Hindlimb muscle (tissue), 1 donor: Measurements from ENCODE around the gene COP1. TPM values are rescaled to one million over a fixed set of nuclear protein-coding genes. Genes with fewer than 3 reads are reported as not detected.
"Not testable (repeated sequence)": the region's sequence is repeated elsewhere in the genome, so short reads cannot be mapped to it uniquely, and the experiment has no call there.

Experiments used
- DNase-seq: peaks from one replicate; pipeline ENCODE4 v3.0.0-alpha.2; 2013
- polyA plus RNA-seq: library from polyadenylated mRNA; unstranded; fragments of 120-200 nt; gene quantifications from one replicate; pipeline ENCODE4 v1.2.1, GENCODE V29; 2013; ENCODE audit not compliant: insufficient read length

The COP1 gene
- polyA plus RNA-seq, 1 donor: 32.8 TPM

DNA sequence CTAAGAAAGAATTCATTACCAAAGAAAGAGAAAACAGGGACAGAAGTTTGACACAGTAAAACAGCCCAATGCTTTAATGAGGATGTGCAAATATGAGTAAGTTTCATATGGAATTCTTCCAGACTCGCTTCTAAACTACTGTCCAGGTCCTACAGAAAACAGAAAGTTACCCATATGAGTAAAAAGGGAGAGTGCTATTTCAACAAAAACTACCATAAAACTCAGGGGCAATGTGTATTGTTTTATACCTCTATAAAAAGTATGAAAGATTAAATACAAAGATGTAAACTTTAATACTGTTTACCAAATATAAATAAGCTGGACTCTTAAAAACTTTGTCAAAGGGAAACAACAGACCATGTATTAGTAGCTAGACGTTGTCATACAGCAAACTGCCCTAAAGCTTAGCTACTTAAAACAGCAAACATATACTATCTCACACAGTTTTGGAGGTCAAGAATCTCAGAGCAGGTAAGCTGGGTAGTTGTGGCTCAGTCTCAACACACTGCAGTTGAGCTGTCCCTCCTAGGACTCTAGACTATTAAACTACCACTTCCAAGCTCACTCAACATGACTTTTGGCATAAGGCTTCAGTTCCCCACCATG, 174.9 kb downstream of the COP1 start:
- DNase-seq: no peak

DNA sequence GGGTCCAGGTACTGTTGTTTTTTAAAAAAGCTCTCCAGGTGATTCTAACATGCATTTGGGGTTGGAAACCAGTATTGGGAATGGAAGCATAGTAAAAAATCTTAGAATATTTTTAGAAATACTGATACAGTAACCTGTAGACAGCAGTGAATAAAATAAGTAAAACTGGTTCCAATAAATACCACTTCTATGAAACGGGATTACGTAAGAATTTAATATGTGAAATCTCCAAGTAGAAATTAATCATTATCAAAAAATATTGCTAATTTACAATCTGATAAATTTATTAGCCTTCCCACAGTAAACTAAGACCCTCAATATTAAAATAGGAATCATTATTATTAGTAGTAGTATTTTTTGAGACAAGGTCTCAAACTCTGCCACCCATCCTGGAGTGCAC, 177.5 kb downstream of the COP1 start:
- no peak for DNase-seq

DNA sequence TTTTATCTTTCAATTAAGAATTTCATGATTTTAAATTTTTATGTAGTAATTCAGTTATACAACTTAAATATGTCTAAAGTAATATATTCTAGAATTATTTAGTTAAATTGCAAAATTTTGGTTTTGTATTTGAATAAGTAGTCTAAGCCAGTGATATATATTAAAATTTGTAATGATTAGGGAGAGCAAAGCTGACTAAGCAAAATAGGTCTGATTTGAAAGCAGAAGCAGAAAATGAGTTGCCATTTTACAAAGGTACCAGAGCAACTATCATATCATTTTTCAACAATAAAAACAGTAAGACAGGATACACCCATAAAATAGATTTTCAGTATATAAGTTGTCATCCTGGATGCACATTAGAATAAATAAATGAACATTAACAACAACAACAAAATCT, 177.9 kb downstream of the COP1 start:
- DNase-seq: no peak

DNA sequence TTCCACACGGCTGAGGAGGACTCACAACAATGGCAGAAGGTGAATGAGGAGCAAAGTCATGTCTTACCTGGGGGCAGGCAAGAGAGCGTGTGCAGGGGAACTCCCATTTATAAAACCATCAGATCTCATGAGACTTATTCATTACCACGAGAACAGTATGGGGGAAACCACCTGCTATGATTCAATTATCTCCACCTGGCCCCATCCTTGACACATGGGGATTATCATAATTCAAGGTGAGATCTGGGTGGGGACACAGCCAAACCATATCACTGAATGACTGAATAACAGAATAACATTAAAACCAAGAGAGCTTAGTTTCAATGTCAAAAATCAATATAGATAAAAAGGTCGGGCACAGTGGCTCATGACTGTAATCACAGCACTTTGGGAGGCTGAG, 179.2 kb downstream of the COP1 start:
- not testable (repeated sequence) for DNase-seq

DNA sequence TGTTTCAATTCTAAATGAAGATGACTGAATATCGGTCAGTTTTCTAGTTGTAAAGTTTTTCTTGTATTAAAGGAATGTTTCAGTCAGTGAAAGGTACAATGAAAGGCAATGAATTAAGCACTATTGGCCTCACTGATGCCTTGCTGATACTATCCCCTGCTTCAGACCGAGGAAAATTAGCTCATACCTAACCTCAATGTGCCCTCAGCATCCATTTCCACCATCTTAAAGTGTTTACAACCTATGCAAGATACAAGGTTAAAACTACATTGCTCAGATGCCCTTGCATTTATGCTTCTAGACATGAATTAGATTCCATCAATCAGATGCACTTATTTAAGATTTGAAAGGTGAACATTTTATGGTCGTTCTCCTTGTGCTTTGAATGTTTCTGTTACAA, 184.5 kb downstream of the COP1 start:
- no peak for DNase-seq

DNA sequence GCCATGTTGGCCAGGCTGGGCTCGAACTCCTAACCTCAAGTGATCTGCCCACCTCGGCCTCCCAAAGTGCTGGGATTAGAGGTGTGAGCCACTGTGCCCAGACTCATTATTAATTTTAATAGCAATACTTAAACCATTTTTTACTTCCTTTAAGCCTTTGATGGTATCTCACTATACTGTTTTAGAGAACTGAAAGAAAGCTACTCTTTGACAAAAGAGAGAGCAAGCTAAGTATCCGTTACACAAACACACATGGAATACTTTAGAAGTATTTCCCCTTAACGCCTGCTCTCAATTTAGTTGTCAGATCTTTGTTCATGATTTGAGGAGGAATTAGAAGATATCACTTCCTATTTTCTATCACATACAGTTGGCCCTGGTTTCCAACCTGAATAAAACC, 189.4 kb downstream of the COP1 start:
- DNase-seq: no peak

DNA sequence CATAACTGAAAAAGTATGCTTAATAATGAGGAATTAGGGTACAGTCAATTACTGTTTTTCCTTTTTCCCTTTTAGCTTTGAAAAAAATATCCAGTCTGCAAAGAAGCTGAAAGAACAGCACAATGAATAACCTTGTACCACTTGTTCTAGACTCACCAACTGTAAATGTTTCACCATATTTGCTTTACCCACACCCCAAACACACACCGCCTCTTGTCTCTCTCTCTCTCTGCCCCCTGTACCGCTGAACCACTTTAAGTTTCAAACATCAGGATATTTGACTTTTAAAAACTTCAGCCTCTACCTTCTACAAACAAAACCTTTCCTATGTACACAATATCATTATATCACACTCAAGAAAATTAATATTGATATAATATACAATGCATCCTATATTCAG, 197.1 kb downstream of the COP1 start:
- DNase-seq: no peak

DNA sequence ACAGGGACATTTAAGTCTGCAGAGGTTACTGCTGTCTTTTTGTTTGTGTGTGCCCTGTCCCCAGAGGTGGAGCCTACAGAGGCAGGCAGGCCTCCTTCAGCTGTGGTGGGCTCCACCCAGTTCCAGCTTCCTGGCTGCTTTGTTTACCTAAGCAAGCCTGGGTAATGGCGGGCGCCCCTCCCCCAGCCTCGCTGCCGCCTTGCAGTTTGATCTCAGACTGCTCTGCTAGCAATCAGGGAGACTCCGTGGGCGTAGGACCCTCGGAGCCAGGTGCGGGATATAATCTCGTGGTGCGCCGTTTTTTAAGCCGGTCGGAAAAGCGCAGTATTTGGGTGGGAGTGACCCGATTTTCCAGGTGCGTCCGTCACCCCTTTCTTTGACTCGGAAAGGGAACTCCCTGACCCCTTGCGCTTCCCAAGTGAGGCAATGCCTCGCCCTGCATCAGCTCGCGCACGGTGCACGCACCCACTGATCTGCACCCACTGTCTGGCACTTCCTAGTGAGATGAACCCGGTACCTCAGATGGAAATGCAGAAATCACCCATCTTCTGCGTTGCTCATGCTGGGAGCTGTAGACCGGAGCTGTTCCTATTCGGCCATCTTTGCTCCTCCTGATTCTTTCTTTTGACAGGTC, 199.2 kb downstream of the COP1 start:
- DNase-seq: not testable (repeated sequence)

DNA sequence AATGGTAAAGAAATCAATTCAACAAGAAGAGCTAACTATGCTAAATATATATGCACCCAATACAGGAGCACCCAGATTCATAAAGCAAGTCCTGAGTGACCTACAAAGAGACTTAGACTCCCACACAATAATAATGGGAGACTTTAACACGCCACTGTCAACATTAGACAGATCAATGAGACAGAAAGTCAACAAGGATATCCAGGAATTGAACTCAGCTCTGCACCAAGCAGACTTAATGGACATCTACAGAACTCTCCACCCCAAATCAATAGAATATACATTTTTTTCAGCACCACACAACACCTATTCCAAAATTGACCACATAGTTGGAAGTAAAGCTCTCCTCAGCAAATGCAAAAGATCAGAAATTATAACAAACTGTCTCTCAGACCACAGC, 212.4 kb downstream of the COP1 start:
- not testable (repeated sequence) for DNase-seq

DNA sequence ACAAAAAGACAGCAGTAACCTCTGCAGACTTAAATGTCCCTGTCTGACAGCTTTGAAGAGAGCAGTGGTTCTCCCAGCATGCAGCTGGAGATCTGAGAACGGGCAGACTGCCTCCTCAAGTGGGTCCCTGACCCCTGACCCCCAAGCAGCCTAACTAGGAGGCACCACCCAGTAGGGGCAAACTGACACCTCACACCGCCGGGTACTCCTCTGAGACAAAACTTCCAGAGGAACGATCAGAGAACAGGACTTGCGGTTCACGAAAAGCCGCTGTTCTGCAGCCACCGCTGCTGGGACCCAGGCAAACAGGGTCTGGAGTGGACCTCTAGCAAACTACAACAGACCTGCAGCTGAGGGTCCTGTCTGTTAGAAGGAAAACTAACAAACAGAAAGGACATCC, 214.3 kb downstream of the COP1 start:
- DNase-seq: not testable (repeated sequence)

DNA sequence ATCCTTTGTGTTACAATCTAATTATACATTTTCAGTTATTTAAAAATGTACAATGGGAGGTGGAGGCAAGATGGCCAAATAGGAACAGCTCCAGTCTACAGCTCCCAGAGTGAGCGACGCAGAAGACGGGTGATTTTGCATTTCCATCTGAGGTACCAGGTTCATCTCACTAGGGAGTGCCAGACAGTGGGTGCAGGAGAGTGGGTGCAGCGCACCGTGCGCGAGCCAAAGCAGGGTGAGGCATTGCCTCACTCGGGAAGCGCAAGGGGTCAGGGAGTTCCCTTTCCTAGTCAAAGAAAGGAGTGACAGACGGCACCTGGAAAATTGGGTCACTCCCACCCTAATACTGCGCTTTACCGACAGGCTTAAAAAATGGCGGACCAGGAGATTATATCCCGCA, 214.9 kb downstream of the COP1 start:
- not testable (repeated sequence) for DNase-seq

DNA sequence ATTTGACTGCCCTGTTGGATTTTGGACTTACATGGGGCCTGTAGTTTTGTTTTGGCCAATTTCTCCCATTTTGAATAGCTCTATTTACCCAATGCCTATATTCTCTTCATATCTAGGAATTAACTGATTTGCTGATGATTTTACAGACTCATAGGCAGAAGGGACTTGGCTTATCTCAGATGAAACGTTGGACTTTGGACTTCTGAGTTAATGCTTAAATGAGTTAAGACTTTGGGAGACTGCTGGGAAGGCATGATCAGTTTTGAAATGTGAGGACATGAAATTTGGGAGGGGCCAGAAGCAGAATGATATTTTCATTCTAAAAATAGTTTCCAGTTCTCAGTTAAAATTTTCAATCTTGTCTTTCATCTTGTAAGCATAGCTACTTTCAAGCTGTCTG, 222.3 kb downstream of the COP1 start:
- no peak for DNase-seq

DNA sequence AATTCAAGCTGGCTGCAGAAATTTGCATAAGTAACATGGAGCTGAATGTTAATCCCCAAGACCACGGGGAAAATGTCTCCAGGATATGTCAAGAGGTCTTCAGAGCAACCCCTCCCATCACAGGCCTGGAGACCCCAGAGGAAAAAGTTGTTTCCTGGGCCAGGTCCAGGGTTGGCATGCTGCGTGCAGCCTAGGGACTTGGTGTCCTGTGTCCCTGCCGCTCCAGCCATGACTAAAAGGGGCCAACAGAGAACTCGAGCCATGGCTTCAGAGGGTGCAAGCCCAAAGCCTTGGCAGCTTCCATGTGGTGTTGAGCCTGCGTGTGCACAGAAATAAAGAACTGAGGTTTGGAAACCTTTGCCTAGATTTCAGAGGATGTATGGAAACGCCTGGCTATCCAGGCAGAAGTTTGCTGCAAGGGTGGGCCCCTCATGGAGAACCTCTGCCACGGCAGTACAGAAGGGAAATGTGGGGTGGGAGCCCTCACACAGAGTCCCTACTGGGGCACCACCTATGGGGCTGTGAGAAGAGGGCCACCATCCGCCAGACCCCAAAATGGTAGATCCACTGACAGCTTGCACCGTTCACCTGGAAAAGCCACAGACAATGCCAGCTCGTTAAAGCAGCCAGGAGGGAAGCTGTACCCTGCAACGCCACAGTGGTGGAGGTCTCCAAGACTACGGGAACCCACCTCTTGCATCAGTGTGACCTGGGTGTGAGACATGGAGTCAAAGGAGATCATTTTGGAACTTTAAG, 222.9 kb downstream of the COP1 start:
- no peak for DNase-seq

DNA sequence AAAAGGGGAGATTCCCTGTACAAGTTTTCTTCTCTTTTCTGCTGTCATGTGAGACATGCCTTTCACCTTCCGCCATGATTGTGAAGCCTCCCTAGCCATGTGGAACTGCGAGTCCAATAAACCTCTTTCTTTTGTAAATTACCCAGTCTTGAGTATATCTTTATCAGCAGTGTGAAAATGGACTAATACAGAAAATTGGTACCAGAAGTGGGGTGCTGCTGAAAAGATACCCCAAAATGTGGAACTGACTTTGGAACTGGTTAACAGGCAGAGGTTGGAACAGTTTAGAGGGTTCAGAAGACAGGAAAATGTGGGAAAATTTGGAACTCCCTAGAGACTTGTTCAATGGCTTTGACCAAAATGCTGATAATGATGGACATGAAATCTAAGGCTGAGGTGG, 223.7 kb downstream of the COP1 start:
- DNase-seq: not testable (repeated sequence)

DNA sequence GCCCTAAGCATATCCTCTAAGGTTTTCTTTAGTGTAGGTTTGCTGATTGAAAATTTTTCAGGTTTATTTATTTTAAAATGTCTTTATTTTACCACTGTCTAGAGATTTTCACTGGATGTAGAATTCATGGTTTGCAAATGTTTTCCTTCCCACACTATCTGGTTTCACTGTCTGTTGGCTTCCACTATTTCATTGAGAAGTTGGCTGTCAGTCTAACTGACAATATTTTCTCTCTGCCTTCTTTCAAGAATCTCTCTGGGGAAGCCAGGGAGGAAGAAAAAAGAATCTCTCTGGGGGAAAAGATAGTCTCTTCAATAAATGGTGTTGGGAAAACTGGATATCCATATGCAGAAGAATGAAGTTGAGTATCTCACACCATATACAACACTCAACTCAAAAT, 226.0 kb downstream of the COP1 start:
- DNase-seq: no peak

DNA sequence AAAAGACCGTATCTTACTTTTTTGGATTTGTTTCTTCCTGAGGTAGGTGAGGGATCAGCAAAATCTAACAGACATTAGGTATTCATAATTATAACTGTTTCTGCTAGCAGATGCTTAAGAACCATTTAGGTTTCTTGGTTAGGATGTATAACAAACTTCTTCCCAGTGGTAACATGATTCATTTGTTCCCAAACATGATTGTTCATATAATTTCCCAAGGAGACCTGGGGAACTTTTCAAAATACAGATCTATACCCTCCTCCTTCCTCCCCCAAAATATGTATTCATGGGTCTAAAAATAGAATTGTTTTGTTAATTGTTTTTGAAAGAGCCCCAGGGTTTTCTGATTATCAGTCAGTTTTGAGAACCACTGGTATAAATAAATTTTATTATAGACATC, 228.2 kb downstream of the COP1 start:
- DNase-seq: no peak

DNA sequence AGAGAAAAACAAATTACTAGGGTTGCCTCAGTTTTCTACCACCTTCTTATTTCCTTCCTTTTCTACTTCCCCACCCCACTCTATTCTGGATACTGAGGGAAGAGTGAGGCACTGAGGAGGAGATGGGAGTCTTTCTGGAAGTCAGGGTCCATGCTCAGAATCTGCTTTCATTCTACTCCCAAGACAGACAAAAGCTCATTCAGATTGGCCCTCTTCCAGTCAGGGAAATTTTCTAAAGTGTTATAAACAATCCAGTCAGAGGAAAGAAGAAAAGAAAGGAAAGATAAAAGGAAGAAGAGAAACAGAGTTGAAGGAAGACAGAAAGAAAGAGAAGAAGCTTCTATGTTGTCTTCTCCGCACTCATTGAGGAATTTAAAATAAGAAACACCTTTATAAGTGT, 228.6 kb downstream of the COP1 start:
- DNase-seq: peak; percentile 12

DNA sequence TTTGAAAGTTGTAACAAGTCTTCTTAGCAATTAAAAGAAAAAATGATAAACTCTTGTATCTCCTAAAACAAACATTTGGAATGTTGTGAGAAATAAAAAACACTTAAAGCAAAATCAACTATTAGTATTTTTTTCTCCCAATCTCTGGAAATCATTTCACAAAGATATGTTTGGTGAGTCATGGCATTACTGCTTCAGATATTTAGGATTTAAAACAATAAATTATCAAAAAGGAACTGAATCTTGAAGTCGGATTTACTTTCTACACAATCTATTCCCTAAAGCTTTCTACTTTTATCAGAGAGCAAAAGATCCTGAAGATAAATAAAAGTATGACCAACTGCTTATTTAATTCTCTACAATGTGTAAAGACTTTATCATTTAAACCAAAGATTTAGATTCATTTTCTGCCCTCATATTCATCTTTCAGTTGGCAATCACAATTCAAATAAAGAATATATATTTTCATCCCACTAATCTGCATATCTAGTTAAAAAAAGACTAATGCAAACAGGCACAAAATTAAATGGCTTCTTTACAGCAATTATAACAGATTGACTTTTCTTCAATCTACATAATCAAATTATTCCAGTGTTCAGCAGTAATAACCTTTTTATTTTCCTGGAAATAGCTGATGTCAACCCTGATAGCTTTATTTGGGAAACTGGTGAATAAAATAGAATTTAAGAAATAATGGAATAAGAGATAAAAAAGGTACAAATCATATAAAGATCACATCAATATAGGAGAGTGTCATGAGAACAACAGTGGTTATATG, 230.0 kb downstream of the COP1 start:
- DNase-seq: no peak

DNA sequence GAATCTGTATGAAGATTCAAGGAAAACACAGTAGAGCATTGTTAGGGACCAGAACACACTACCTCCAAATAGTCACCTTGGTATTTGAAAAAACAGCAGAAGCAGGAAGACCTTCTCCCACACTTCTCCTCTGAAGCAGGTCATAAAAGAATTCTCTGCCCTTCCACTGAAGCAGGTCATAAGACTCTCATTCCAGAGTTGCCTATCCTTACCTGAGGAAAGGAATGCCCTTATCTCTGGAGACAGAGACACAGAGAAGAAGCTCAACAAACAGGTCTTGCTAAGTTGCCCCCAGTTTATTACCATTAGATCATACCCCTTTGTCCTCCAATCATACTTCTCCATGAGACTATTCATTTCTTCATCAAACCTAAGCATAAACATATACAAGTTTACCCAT, 237.9 kb downstream of the COP1 start:
- DNase-seq: no peak

DNA sequence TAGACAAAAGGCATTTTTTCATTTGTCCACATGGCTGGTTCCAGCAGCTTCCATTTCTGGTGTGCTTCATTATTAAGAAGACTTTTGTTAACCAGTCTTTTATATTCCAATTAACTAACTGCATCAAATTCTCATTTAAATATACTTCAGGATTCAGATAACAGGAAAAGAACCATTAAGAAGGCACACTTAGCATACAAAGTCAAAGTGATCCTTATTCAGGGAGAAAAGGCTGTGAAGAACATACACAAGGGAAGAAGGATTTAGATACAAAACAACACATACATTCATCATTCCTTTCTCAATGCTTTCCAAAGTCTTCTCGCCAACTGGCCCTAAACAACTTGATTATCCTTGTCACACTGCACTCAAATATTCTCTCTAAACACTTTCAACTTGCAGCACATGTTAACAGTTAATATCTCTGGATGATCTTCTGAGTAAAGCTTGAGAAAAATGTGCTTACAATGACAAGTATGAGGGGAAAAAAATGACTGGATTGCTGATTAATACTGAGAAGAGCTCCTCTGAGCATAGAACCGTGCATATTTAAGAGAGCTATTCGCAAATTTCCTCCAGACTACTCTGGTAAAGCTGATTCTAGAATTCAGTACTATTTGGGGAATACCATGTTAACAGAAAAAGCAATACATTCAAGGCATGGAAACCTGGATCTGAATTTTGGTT, 238.5 kb downstream of the COP1 start:
- no peak for DNase-seq

DNA sequence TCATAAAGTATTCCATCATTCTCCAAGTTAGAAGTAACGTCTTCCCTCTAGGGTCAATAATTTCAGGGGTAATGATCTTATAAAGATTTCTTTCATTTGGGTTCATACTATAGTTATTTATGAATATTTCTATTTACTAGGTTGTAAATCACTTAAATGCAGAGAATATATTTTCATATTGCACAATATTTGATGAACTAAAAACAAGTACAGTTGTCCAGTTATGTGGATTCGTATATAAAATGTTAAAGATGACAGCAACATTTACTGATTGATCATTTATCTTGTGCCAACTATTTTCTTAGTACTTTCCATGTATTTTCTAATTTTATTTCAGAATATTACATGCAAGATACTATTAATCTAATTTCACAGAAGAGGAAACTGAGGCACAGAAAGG, 243.3 kb downstream of the COP1 start:
- DNase-seq: no peak

DNA sequence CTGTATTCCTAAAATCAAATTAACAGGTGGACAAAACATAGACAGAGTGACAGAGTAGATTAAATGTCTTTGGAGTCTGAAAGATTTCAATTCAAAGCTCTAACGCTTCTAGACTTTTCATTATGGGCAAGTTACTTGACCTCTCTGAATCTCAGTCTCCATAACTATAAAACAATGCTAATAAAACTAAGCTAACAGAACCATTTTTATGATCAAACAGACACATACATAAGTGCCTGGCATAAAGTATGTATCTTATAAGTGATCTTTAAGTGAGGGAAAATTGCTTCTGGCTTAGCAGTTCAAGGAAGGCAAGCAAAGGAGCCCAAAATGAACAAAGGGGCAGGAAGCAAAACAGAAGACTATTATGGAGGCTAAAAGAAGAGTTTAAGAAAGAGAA, 246.9 kb downstream of the COP1 start:
- no peak for DNase-seq

DNA sequence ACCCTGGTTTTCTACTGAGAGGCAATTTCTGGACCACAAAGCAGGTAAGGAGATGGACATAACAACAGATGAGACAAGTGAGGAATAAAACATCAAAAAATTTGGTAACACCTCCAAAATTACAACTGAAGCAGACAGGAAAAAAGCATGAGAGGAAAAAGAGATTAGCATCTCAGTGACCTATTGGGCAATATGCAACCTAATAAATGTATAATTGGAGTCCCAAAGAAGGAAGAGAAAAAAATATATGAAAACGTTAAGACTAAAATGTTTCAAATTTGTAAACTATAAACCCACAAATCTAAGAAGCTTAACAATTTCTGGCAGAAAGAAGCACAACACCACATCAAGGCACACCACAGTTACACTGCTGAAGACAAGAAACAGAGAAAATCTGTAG, 255.5 kb downstream of the COP1 start:
- DNase-seq: no peak
